ENCODE measurements around the gene TNPO3. TPM values are rescaled to one million over a fixed set of nuclear protein-coding genes. Genes with fewer than 3 reads are reported as not detected.
"Not testable (repeated sequence)": the region's sequence is repeated elsewhere in the genome, so short reads cannot be mapped to it uniquely, and the experiment has no call there.

TNPO3 gene
- total RNA-seq, 4 donors from 2014 or later: 30.8 to 43.4 (median 34.4) TPM

GRCh38 chr7:128946936-128947830 is 107.7 kb downstream of the TNPO3 start:
- no peak for DNase-seq (ENCODE audit: low spot score in 2 of 2)
- Histone ChIP-seq H3K9me3 (no peaks in the 10 kb centered on the region), H3K27me3 (no peaks in the 10 kb centered on the region), H3K36me3 (peaks cover 16% of the 10 kb centered on the region), H3K27ac (no peak overlapping the region), H3K4me3 (no peak overlapping the region), H3K4me1 (no peaks in the 10 kb centered on the region)
- WGBS: 84% methylated on average over 13 of the region's 22 CpGs
- TF ChIP-seq, protein P1, sequence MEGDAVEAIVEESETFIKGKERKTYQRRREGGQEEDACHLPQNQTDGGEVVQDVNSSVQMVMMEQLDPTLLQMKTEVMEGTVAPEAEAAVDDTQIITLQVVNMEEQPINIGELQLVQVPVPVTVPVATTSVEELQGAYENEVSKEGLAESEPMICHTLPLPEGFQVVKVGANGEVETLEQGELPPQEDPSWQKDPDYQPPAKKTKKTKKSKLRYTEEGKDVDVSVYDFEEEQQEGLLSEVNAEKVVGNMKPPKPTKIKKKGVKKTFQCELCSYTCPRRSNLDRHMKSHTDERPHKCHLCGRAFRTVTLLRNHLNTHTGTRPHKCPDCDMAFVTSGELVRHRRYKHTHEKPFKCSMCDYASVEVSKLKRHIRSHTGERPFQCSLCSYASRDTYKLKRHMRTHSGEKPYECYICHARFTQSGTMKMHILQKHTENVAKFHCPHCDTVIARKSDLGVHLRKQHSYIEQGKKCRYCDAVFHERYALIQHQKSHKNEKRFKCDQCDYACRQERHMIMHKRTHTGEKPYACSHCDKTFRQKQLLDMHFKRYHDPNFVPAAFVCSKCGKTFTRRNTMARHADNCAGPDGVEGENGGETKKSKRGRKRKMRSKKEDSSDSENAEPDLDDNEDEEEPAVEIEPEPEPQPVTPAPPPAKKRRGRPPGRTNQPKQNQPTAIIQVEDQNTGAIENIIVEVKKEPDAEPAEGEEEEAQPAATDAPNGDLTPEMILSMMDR (IDR thresholded peaks at IDR 0.05): no peak
- TF ChIP-seq POLR2AphosphoS5 (IDR thresholded peaks at IDR 0.05) (no peak), EP300 (IDR thresholded peaks at IDR 0.05) (no peak), POLR2A (IDR thresholded peaks at IDR 0.05) (no peak)

DNA sequence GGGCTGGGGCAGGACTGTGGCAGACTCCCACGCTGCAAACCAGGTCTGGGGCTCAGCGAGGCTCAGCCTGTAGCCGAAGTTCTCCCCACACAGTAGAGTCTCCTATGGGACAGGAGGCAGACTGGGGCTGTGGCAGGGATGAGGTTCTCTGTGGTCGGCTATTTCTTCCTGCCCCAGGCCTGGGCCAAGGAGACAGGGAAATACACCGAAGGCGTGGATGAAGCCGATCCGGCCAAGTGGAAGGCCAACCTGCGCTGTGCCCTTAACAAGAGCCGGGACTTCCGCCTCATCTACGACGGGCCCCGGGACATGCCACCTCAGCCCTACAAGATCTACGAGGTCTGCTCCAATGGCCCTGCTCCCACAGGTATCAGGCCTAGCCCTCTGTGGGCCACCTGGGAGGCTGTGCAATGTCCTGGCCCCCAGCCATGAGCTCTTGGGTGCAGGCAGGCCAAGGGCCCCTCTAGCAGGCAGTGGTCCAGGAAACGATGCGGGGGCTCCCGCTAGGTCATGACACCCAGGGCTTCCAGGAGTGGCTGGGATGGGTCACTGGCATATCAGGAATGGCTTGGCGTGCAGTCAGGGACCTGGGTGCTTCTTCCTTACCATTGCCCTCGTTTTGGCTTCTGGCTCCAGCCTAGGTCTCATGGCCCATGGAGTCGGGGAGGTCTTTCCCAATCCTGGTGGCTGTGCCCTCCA is 109.1 kb downstream of the TNPO3 start:
- no peak for DNase-seq (ENCODE audit: low spot score in 2 of 2)
- TF ChIP-seq POLR2AphosphoS5 (IDR thresholded peaks at IDR 0.05) (no peak), POLR2A (IDR thresholded peaks at IDR 0.05) (no peak), EP300 (IDR thresholded peaks at IDR 0.05) (no peak)
- TF ChIP-seq, protein P1 (IDR thresholded peaks at IDR 0.05): no peak
- WGBS: 91% methylated on average over 16 of the region's 21 CpGs

DNA sequence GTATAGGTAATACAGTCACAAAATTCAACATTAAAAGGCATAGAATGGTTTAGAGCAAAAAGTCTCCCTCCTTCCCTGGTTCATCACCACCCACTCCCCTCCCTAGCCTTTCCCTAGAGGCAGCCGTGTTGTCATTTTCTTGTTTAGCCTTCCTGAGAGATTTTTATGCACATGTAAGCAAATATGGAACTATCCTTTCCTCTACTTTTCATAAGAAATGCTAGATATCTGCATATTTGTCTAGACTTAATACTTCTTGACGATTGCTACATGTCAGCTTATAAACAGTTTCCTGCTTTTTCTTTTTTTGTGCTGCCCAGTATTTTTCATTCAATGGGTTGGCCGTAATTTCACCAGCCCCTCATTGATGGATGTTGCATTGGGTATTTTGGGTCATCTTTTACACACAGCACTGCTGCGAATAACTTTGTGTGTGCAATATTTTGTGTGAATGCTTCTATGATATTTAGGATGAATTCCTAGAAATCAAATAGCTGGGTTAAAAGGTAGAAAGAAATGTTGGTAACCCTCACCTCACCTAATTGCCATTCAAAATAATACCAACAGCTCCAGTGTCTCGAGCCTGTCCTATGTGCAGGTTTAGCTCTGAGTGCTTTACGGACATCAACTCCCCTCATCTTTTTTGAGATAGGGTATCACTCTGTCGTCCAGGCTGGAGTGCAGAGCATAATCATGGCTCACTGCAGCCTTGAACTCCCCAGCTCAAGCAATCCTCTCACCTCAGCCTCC is 110.2 kb downstream of the TNPO3 start:
- no peak for TF ChIP-seq POLR2A (IDR thresholded peaks at IDR 0.05)
- no peak for TF ChIP-seq POLR2AphosphoS5 (IDR thresholded peaks at IDR 0.05)
- TF ChIP-seq, protein P1 (IDR thresholded peaks at IDR 0.05): no peak
- WGBS: 80% methylated on average over 7 of the region's 7 CpGs
- Histone ChIP-seq H3K9me3 (no peaks in the 10 kb centered on the region), H3K4me1 (no peaks in the 10 kb centered on the region), H3K4me3 (no peak overlapping the region), H3K27me3 (peaks cover 3% of the 10 kb centered on the region), H3K36me3 (peaks cover 5% of the 10 kb centered on the region), H3K27ac (no peak overlapping the region)
- no peak for DNase-seq (ENCODE audit: low spot score in 2 of 2)

More for the DNA sequence above, 109.1 kb downstream of the TNPO3 start:
- Histone ChIP-seq H3K9me3 (no peaks in the 10 kb centered on the region), H3K4me1 (no peaks in the 10 kb centered on the region), H3K27ac (no peak overlapping the region), H3K4me3 (no peak overlapping the region), H3K36me3 (peaks cover 5% of the 10 kb centered on the region), H3K27me3 (no peaks in the 10 kb centered on the region)

DNA sequence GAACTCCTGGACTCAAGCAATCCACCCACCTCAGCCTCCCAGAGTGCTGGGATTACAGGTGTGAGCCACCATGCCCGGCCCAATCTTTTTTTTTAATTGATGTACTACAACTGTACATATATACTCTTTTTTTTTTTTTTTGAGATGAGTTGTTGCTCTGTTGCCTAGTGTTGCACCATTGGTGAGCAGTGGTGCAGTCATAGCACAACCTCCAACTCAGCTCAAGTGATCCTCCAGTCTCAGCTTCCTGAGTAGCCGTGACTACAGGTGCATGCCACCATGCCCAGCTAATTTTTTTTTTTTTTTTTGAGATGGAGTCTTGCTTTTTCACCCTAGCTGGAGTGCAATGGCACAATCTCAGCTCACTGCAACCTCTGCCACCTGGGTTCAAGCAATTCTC is 111.7 kb downstream of the TNPO3 start:
- not testable (repeated sequence) for H3K36me3 ChIP-seq; H3K4me3 ChIP-seq; H3K27me3 ChIP-seq; H3K9me3 ChIP-seq; DNase-seq (ENCODE audit: low spot score in 2 of 2); H3K27ac ChIP-seq
- WGBS: 95% methylated on average over 2 of the region's 2 CpGs
- peaks cover 10% of the 10 kb centered on the region for H3K4me1 ChIP-seq

GRCh38 chr7:128941946-128942526 is 112.9 kb downstream of the TNPO3 start:
- DNase-seq (ENCODE audit: low spot score in 2 of 2): no peak
- Histone ChIP-seq H3K36me3 (peaks cover 5% of the 10 kb centered on the region), H3K27ac (no peak overlapping the region), H3K27me3 (peaks cover 13% of the 10 kb centered on the region), H3K4me1 (peaks cover 20% of the 10 kb centered on the region), H3K4me3 (no peak overlapping the region), H3K9me3 (no peaks in the 10 kb centered on the region)
- TF ChIP-seq EP300 (IDR thresholded peaks at IDR 0.05): no peak
- no peak for TF ChIP-seq POLR2AphosphoS5 (IDR thresholded peaks at IDR 0.05)
- TF ChIP-seq, protein P1 (IDR thresholded peaks at IDR 0.05): no peak
- TF ChIP-seq POLR2A (IDR thresholded peaks at IDR 0.05): no peak
- WGBS: 83% methylated on average over 16 of the region's 16 CpGs

All from suprapubic skin (tissue), 4 donors.